Upper lobe of left lung (tissue), 4 donors: Measurements from ENCODE around the gene CMSS1.

Source experiments
- CTCF ChIP-seq, 6 experiments: fragments of 450-650 bp in 4 of 6; fragments of 200-600 bp in 2 of 6; sonication (generic) in 2 of 6; IDR thresholded peaks; one replicate each; pipeline ENCODE4 v1.5.1; 2016 to 2019; ENCODE audit warnings: antibody characterized with exemption in 6 of 6
- EP300 ChIP-seq, 4 donors: sonication (generic); formaldehyde crosslinking; IDR thresholded peaks; one replicate each; pipeline ENCODE4 v1.5.1; 2017; ENCODE audit warnings: antibody characterized with exemption in 4 of 4, control low read depth in 2 of 4
- POLR2A ChIP-seq, 4 donors: fragments of 450-650 bp; IDR thresholded peaks; one replicate each; pipeline ENCODE4 v1.5.1; 2016 to 2017; ENCODE audit warnings: antibody characterized with exemption in 4 of 4, mild to moderate bottlenecking in 2 of 4
- POLR2AphosphoS5 ChIP-seq, 2 donors: sonication (generic); formaldehyde crosslinking; IDR thresholded peaks; one replicate each; pipeline ENCODE4 v1.5.1; 2017; ENCODE audit warnings: antibody characterized with exemption in 2 of 2

GRCh38 chr3:100225193-100225592 lies 407.5 kb downstream of the CMSS1 start:
- TF ChIP-seq CTCF (IDR thresholded peaks at IDR 0.05) (no peak), EP300 (IDR thresholded peaks at IDR 0.05) (no peak), POLR2AphosphoS5 (IDR thresholded peaks at IDR 0.05) (no peak), POLR2A (IDR thresholded peaks at IDR 0.05) (no peak)
